ENCODE measurements around the gene HOXA7.

DNA sequence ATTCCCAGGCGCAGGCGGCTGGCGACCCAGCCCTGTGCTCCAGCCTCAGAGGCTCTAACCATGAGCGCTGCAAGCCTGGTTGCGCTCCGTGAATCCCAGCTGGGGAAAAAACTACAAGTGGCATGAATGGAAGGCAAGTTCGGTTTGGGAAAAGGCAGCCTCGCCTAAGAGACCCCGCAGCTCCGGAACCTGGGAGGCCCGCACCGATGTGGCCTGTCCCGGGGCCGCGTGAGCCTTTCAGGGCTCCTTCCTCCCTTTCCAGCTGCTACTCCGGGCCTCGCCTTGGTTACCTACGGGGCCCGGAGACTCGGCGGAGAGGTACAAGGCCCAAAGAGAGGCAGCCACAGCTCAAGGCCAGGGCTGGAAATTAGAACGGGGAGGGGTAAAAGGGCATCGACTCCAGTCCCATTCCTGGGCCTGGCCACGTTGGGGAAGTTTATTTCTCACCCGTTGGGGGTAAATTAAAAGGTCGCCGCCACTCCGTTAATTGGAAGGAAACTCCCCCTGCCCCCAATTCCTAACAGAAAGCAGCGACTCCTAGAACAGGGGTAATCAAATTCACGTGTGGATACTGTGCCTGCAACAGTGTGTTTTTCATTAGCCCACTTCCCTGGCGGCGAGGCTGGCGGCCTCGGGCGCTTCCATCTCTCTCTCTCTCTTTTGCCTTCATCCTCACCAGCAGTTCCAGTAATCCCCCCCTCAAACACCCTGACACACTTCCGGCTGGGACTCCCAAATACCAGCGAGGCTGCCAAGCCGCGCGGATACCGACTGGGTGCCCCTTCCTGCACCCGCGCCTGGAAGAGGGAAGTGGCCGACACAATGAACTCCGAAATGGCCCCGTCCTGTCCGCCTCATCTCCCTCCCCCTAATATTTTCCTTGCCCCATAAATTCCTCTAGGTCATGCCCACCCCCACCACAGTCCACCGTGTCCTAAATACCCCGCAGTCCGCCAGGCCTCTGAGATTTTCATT lies 10.3 kb upstream of the HOXA7 start:
- TF ChIP-seq, protein P1, sequence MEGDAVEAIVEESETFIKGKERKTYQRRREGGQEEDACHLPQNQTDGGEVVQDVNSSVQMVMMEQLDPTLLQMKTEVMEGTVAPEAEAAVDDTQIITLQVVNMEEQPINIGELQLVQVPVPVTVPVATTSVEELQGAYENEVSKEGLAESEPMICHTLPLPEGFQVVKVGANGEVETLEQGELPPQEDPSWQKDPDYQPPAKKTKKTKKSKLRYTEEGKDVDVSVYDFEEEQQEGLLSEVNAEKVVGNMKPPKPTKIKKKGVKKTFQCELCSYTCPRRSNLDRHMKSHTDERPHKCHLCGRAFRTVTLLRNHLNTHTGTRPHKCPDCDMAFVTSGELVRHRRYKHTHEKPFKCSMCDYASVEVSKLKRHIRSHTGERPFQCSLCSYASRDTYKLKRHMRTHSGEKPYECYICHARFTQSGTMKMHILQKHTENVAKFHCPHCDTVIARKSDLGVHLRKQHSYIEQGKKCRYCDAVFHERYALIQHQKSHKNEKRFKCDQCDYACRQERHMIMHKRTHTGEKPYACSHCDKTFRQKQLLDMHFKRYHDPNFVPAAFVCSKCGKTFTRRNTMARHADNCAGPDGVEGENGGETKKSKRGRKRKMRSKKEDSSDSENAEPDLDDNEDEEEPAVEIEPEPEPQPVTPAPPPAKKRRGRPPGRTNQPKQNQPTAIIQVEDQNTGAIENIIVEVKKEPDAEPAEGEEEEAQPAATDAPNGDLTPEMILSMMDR (IDR thresholded peaks at IDR 0.05; ENCODE audit: low read depth, low read length, poor library complexity, severe bottlenecking) = no peak
- TF ChIP-seq EZH2phosphoT487 (IDR thresholded peaks at IDR 0.05; ENCODE audit: borderline replicate concordance, low read length) = no peak
